DOHH2 (cell line): Measurements from ENCODE around the gene MT1H.

Experiments
- EZH2phosphoT487 ChIP-seq: fragments of 200-600 bp; sonication (generic); IDR thresholded peaks from 2 replicates; pipeline ENCODE4 v1.6.1; 2017; ENCODE audit warnings: borderline replicate concordance, mild to moderate bottlenecking, antibody characterized with exemption, low read length, moderate library complexity, mixed read lengths
- TF ChIP-seq, protein P1 (sequence below): fragments of 200-600 bp; sonication (generic); IDR thresholded peaks from one replicate; pipeline ENCODE4 v1.5.1; 2014; ENCODE audit warnings: antibody characterized with exemption, mild to moderate bottlenecking, low read depth, low read length; ENCODE audit not compliant: poor library complexity, severe bottlenecking

DNA sequence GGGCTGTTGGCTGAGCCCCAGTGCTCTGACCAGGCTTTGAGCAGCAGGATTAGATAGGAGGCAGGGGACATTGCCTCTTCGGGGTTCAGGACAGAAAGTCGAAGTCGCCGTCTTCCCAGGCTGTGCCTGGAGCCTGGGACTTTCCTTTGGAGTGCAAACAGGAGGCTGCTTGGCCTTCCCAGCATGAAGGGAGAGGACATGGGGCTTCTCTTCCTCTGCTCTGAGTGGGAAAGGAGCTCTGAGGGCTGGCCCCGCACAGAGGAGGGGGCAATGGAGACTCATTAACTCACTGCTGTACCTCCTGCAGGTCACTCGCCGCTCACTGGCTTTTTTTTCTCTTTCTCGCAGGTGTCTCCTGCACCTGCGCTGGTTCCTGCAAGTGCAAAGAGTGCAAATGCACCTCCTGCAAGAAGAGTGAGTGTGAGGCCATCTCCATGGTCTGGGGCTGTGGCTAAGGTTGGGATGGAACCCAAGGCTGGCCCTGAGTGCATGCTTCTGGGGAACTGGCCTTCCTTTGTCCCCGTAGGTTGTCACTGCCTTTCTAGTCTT lies 11.2 kb upstream of the MT1H start:
- TF ChIP-seq, protein P1, sequence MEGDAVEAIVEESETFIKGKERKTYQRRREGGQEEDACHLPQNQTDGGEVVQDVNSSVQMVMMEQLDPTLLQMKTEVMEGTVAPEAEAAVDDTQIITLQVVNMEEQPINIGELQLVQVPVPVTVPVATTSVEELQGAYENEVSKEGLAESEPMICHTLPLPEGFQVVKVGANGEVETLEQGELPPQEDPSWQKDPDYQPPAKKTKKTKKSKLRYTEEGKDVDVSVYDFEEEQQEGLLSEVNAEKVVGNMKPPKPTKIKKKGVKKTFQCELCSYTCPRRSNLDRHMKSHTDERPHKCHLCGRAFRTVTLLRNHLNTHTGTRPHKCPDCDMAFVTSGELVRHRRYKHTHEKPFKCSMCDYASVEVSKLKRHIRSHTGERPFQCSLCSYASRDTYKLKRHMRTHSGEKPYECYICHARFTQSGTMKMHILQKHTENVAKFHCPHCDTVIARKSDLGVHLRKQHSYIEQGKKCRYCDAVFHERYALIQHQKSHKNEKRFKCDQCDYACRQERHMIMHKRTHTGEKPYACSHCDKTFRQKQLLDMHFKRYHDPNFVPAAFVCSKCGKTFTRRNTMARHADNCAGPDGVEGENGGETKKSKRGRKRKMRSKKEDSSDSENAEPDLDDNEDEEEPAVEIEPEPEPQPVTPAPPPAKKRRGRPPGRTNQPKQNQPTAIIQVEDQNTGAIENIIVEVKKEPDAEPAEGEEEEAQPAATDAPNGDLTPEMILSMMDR: no peak
- no peak for TF ChIP-seq EZH2phosphoT487
